ENCODE results near the gene ECEL1.
A peak's percentile ranks its signal among the peaks of the same experiment; 100 is the strongest.

GRCh38 chr2:232438951-232439757 is 48.5 kb downstream of the ECEL1 start:
- TF ChIP-seq EZH2phosphoT487 (IDR thresholded peaks at IDR 0.05; ENCODE audit: low read depth) (no peak), CTCF (IDR thresholded peaks at IDR 0.05; ENCODE audit: low read depth, low read length) (peak; percentile 21; the same call in 1 of the 2 replicates)
